HEK293T (cell line): ENCODE results near the gene ZNF830.
"Not testable (repeated sequence)": the region's sequence is repeated elsewhere in the genome, so short reads cannot be mapped to it uniquely, and the experiment has no call there.

Source experiments
- CTCF ChIA-PET: fragments of 350-600 bp; formaldehyde crosslinking; extraction: SDS; loops from one replicate; lab custom pipeline; 2021; ENCODE audit warnings: antibody characterized with exemption, inconsistent platforms; lab: Yijun Ruan, JAX
- POLR2A ChIA-PET: fragments of 350-600 bp; formaldehyde crosslinking; extraction: SDS; loops from one replicate; lab custom pipeline; 2020; ENCODE audit warnings: antibody characterized with exemption, inconsistent platforms; lab: Yijun Ruan, JAX
- DNase-seq: peaks from one replicate; pipeline ENCODE4 v3.0.0; 2012; ENCODE audit warnings: mixed read lengths; ENCODE audit errors: extremely low spot score
- ARNT ChIP-seq: fragments of 450-650 bp; IDR thresholded peaks from 2 replicates; pipeline ENCODE4 v1.6.1; 2017; ENCODE audit warnings: mild to moderate bottlenecking
- BHLHE40 ChIP-seq: fragments of 450-650 bp; IDR thresholded peaks from 2 replicates; pipeline ENCODE4 v1.6.1; 2016; ENCODE audit warnings: mild to moderate bottlenecking, moderate library complexity, borderline replicate concordance
- CTBP1 ChIP-seq: fragments of 450-650 bp; IDR thresholded peaks from 2 replicates; pipeline ENCODE4 v1.6.1; 2016; ENCODE audit warnings: borderline replicate concordance
- ELF4 ChIP-seq: fragments of 450-650 bp; IDR thresholded peaks from 2 replicates; pipeline ENCODE4 v1.6.1; 2017; ENCODE audit warnings: antibody characterized with exemption
- FOXA1 ChIP-seq: fragments of 450-650 bp; IDR thresholded peaks from 2 replicates; pipeline ENCODE4 v1.6.1; 2016; ENCODE audit warnings: mild to moderate bottlenecking
- FOXK2 ChIP-seq: fragments of 450-650 bp; IDR thresholded peaks from 2 replicates; pipeline ENCODE4 v1.6.1; 2016; ENCODE audit warnings: mild to moderate bottlenecking
- FOXM1 ChIP-seq: fragments of 450-650 bp; IDR thresholded peaks from 2 replicates; pipeline ENCODE4 v1.6.1; 2017; ENCODE audit warnings: mild to moderate bottlenecking, borderline replicate concordance
- HDGF ChIP-seq: fragments of 450-650 bp; IDR thresholded peaks from 2 replicates; pipeline ENCODE4 v1.6.1; 2017; ENCODE audit warnings: antibody characterized with exemption, borderline replicate concordance
- L3MBTL2 ChIP-seq: fragments of 450-650 bp; conservative IDR thresholded peaks from 2 replicates; pipeline ENCODE4 v1.6.1; 2016; ENCODE audit warnings: mild to moderate bottlenecking
- LEF1 ChIP-seq: fragments of 450-650 bp; IDR thresholded peaks from 2 replicates; pipeline ENCODE4 v1.6.1; 2017; ENCODE audit warnings: mild to moderate bottlenecking, borderline replicate concordance
- NFRKB ChIP-seq: fragments of 450-650 bp; IDR thresholded peaks from 2 replicates; pipeline ENCODE4 v1.6.1; 2016; ENCODE audit warnings: mild to moderate bottlenecking, moderate library complexity
- PKNOX1 ChIP-seq: fragments of 450-650 bp; IDR thresholded peaks from 2 replicates; pipeline ENCODE4 v1.6.1; 2016
- SP1 ChIP-seq: fragments of 450-650 bp; IDR thresholded peaks from 2 replicates; pipeline ENCODE4 v1.6.1; 2017
- SUZ12 ChIP-seq: fragments of 450-650 bp; IDR thresholded peaks from 2 replicates; pipeline ENCODE4 v1.6.1; 2016; ENCODE audit warnings: mild to moderate bottlenecking
- TARDBP ChIP-seq: fragments of 450-650 bp; IDR thresholded peaks from 2 replicates; pipeline ENCODE4 v1.6.1; 2016
- ZNF384 ChIP-seq: fragments of 450-650 bp; IDR thresholded peaks from 2 replicates; pipeline ENCODE4 v1.6.1; 2016

Gene ZNF830

GRCh38 chr17:34997355-34997862 is 36.1 kb downstream of the ZNF830 start:
- POLR2A ChIA-PET, result interaction anchor here (0.9 kb wide), 1 partner anchor 122 kb away, joined by 3 read pairs; the partner anchor contains the start of gene RAD51D

GRCh38 chr17:34998205-34998604 is 36.9 kb downstream of the ZNF830 start:
- DNase-seq, result peak; percentile 72
- TF ChIP-seq ZNF384, result no peak
- no peak for TF ChIP-seq FOXM1
- no peak for TF ChIP-seq LEF1
- no peak for TF ChIP-seq TARDBP
- no peak for TF ChIP-seq ELF4
- no peak for TF ChIP-seq FOXK2
- TF ChIP-seq SP1, result no peak
- TF ChIP-seq PKNOX1, result no peak
- no peak for TF ChIP-seq ARNT
- TF ChIP-seq BHLHE40, result no peak
- no peak for TF ChIP-seq HDGF
- POLR2A ChIA-PET, result no interaction called here
- CTCF ChIA-PET, result no interaction called here

More at GRCh38 chr17:34997355-34997862, 36.1 kb downstream of the ZNF830 start:
- DNase-seq, result no peak
- CTCF ChIA-PET, result interaction anchor here (1.1 to 1.5 kb wide), 4 partner anchors 8 to 92 kb away, joined by 3 read pairs; no protein-coding TSS in a partner anchor
- TF ChIP-seq CTBP1 (no peak), BHLHE40 (no peak), SUZ12 (no peak), L3MBTL2 (no peak), TARDBP (no peak), PKNOX1 (no peak), ELF4 (no peak), HDGF (no peak), LEF1 (no peak)

- ChIA-PET POLR2A (interaction anchor here (1.8 kb wide), 1 partner anchor 18 kb away, joined by 5 read pairs; no protein-coding TSS in a partner anchor), CTCF (interaction anchor here (0.9 kb wide), 1 partner anchor 106 kb away, joined by 3 read pairs; no protein-coding TSS in a partner anchor)
- DNase-seq, result no peak
- TF ChIP-seq TARDBP (no peak), L3MBTL2 (no peak), BHLHE40 (no peak), SP1 (no peak), ZNF384 (no peak), LEF1 (no peak), ARNT (no peak), PKNOX1 (no peak), CTBP1 (no peak)
Observed at GRCh38 chr17:34999456-34999855, 38.1 kb downstream of the ZNF830 start.

- CTCF ChIA-PET, result interaction anchor here (1.0 kb wide), 1 partner anchor 93 kb away, joined by 3 read pairs; no protein-coding TSS in a partner anchor
- DNase-seq, POLR2A ChIA-PET: not testable (repeated sequence)
Observed at GRCh38 chr17:35000965-35001364, 39.6 kb downstream of the ZNF830 start.

GRCh38 chr17:35001549-35001948 is 40.2 kb downstream of the ZNF830 start:
- ChIA-PET CTCF (interaction anchor here (1.0 kb wide), 1 partner anchor 93 kb away, joined by 3 read pairs; no protein-coding TSS in a partner anchor), POLR2A (interaction anchor here (1.0 kb wide), 1 partner anchor 8 kb away, joined by 3 read pairs; no protein-coding TSS in a partner anchor)
- DNase-seq, result no peak
- TF ChIP-seq ELF4 (no peak), ARNT (no peak), CTBP1 (no peak), SUZ12 (no peak), HDGF (no peak), BHLHE40 (no peak), NFRKB (no peak), FOXM1 (no peak), SP1 (no peak)

- DNase-seq, result no peak
- TF ChIP-seq SUZ12 (no peak), FOXA1 (no peak), ARNT (no peak), CTBP1 (no peak), ELF4 (no peak), LEF1 (no peak), L3MBTL2 (no peak)
- CTCF ChIA-PET, result no interaction called here
- POLR2A ChIA-PET, result no interaction called here
Observed at GRCh38 chr17:35002876-35003551, 41.7 kb downstream of the ZNF830 start.
